Fibroblast of the aortic adventitia (primary cell): ENCODE measurements around the gene PIEZO2. TPM values are rescaled to one million over a fixed set of nuclear protein-coding genes. Genes with fewer than 3 reads are reported as not detected.
A peak's percentile ranks its signal among the peaks of the same experiment; 100 is the strongest.

ENCODE experiments used
- DNase-seq: peaks from one replicate; pipeline ENCODE4 v3.0.0-alpha.2; 2010; ENCODE audit warnings: low read depth
- H3K4me3 ChIP-seq: 2 replicates; pipeline ENCODE4 v1.5.1; 2011; ENCODE audit warnings: low read depth, mild to moderate bottlenecking, control low read depth, low read length, moderate library complexity
- total RNA-seq: library from RNA; depleted of rRNA; stranded (reverse); fragments of >200 nt; gene quantifications from 2 replicates; pipeline ENCODE4 v1.2.3, GENCODE V29; 2012; ENCODE audit warnings: low replicate concordance
- TF ChIP-seq, protein P1 (sequence below): IDR thresholded peaks from 2 replicates; pipeline ENCODE4 v1.5.1; 2011; ENCODE audit warnings: mild to moderate bottlenecking, low read length, control low read depth, inconsistent platforms; ENCODE audit not compliant: insufficient read depth

PIEZO2 gene
- total RNA-seq, 1 donor: 1.6 TPM

DNA sequence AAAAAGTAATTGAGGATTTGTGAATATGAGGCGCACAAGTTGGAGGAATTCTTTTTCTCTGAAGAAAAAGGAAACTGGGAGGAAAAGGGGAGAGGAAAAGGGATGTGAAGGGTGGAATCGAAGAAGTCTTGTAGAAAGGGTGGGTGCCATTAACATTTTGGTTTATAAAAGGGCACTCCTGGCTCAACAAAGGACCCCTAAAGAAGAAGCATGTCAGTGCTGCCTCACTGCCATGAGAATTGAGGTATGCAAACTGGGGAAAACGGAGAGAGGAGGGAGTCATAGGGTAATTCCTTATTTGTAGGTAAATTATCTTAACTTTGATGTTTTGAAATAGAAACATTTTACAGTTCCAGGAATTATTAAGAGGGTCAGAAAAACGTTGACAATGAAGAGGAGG lies 416.4 kb downstream of the PIEZO2 start:
- TF ChIP-seq, protein P1, sequence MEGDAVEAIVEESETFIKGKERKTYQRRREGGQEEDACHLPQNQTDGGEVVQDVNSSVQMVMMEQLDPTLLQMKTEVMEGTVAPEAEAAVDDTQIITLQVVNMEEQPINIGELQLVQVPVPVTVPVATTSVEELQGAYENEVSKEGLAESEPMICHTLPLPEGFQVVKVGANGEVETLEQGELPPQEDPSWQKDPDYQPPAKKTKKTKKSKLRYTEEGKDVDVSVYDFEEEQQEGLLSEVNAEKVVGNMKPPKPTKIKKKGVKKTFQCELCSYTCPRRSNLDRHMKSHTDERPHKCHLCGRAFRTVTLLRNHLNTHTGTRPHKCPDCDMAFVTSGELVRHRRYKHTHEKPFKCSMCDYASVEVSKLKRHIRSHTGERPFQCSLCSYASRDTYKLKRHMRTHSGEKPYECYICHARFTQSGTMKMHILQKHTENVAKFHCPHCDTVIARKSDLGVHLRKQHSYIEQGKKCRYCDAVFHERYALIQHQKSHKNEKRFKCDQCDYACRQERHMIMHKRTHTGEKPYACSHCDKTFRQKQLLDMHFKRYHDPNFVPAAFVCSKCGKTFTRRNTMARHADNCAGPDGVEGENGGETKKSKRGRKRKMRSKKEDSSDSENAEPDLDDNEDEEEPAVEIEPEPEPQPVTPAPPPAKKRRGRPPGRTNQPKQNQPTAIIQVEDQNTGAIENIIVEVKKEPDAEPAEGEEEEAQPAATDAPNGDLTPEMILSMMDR: no peak
- no peak for DNase-seq
- no peak overlapping the region for H3K4me3 ChIP-seq

DNA sequence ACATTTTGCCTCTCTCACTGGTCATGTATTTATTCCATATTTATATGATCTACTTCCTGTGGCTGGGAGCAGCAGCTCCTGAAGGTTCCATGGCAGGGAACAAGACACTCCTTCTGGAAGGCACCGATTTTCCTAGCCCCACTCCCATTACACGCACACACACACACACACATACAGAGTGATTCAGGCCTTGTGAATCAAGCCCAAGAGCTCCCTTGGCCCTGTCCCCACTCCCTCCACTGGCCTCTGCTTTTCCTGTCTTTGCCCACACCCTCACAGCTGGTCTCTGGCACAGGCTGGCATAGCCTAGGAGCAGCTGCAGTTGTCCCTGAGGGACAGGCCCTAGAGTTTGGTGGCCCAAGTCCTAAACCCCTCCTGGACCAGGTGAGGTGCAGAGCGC lies 421.9 kb downstream of the PIEZO2 start:
- TF ChIP-seq, protein P1: no peak
- DNase-seq: peak; percentile 14
- H3K4me3 ChIP-seq: no peak overlapping the region

DNA sequence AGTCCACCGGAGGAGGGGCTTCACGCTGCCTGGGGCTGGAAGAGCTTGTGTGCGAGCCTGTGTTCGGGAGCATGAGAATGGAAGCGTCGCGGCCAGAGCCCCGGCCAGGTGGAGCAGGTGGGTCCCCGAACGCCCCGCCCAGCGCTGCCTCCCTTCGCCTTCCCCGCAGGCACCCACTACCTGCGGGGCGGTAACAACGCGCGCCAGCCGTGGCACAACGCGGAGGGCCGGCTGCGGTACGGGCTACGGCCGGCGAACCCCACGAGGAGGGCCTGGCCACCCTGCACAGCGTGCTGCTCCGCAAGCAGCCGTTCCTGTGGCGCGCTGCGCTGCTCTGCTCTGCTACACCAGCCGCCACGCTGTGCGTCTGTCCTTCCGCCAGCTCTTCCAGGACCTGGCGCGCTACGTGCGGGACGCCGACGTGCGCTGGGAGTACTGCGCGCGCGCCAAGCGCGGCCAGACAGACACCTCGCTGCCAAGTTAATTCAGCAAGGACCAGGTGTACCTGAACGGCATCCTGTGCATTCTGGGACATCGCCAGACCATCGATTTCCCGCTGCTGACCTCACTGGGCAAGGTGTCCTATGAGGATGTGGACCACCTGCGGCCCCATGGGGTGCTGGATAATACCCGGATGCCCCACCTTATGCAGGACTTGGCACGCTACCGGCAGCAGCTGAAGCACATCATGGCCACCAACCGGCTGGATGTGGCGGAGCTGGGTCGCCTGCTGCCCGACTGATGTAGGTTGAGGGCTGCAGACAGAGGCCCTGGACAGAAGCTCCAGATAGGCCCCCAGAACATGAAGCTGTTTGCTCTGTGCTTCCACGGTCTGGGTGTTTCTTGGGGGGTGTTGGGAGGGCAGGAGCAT lies 422.9 kb downstream of the PIEZO2 start:
- no peak for DNase-seq
- TF ChIP-seq, protein P1: no peak
- H3K4me3 ChIP-seq: no peak overlapping the region

DNA sequence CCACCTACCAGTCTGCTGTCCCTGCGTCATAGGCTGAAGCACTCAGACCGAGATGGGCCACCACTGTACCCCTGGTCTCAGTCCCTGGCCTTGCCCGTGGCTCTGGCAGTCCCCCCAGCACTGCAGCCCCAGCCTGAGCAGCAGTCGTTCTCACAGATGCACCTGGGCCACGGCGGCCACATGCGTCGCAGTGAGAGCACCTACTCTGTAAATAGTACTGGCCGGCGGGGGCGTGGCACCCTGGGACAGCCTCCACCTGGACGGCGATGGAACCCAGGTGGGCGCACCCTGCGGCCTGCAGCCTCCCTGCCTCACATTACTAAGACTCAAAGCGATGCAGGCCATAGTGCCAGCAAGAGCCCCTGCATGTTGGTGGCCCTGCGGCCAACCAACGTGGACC lies 424.7 kb downstream of the PIEZO2 start:
- TF ChIP-seq, protein P1: no peak
- H3K4me3 ChIP-seq: no peak overlapping the region
- DNase-seq: no peak

DNA sequence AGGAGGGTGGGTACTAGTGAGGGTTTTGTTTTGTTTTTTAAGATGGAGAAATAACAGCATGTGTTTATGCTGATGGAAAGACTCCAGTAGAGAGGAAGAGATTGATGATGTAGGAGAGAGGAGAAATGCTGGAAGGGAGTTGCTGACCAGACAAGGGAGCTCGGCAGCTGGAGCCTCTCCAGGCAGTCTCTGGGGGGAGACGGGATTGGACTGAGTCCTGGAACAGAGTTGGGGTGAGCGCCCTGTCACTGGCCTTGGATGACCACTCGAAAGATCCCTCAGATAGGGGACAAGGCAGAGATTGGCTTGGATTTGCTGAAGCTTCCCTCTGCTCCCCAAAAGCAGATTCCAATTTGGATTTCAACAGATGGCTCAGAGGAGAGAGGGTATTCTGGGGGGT lies 425.9 kb downstream of the PIEZO2 start:
- no peak overlapping the region for H3K4me3 ChIP-seq
- no peak for DNase-seq
- TF ChIP-seq, protein P1: no peak

DNA sequence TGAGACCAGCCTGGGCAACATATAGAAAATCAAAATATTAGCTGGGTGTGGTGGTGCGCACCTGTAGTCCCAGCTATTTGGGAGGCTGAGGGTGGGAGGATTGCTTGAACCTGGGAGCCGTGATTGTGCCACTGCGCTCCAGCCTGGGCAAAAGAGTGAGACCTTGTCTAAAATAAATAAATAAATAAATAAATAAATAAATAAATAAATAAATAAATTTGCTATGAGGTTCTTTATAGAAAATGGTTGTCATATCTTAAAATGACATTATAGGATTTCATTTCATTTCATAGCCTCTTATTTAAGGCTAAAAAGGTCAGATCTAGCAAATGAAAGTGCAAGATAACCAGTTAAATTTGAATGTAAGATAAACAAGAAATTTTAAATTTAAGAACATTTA lies 430.6 kb downstream of the PIEZO2 start:
- H3K4me3 ChIP-seq: no peak overlapping the region
- no peak for DNase-seq
- TF ChIP-seq, protein P1: no peak
